Measurements from ENCODE around the gene GPR62. TPM values are rescaled to one million over a fixed set of nuclear protein-coding genes. Genes with fewer than 3 reads are reported as not detected.

The GPR62 gene
- total RNA-seq, 1 donor from 2014 or later = not detected

- DNase-seq = peak; percentile 82
- intact Hi-C loops (cut with micrococcal nuclease) = loop anchor here (1.0 kb wide), 1 partner anchor 8 kb away; the partner anchor contains the start of gene ABHD14A
- Mint-ChIP-seq H3K9me3 (no peaks in the 10 kb centered on the region), H3K4me3 (peak overlapping the region; percentile 87), H3K27me3 (peaks cover 3% of the 10 kb centered on the region), H3K36me3 (ENCODE audit: low read depth) (peaks cover 2% of the 10 kb centered on the region), H3K27ac (peak overlapping the region; percentile 75), H3K4me1 (peaks cover 11% of the 10 kb centered on the region)
Measured at GRCh38 chr3:51966922-51967383, 11.8 kb downstream of the GPR62 start.

GRCh38 chr3:51967384-51968169, 12.4 kb downstream of the GPR62 start, which contains the start of gene PCBP4:
Gene PCBP4 (minus strand): TSS chr3:51967454. CDS start chr3:51961240, 6,214 bp downstream.
- H3K4me1 Mint-ChIP-seq = peaks cover 11% of the 10 kb centered on the region
- H3K9me3 Mint-ChIP-seq = no peaks in the 10 kb centered on the region
- H3K36me3 Mint-ChIP-seq (ENCODE audit: low read depth) = peaks cover 2% of the 10 kb centered on the region
- H3K27me3 Mint-ChIP-seq = peaks cover 3% of the 10 kb centered on the region
- H3K27ac Mint-ChIP-seq = peak within 1 kb of the TSS; percentile 79
- H3K4me3 Mint-ChIP-seq = peak within 1 kb of the TSS; percentile 90
- intact Hi-C loops (cut with micrococcal nuclease) = loop anchor here (1.0 kb wide), 2 partner anchors 8 to 25 kb away; partner anchors contain the start of genes ABHD14A and PARP3
- peak; percentile 85 for DNase-seq

GRCh38 chr3:51968170-51968775, 13.1 kb downstream of the GPR62 start:
- Mint-ChIP-seq H3K4me3 (peak overlapping the region; percentile 90), H3K9me3 (no peaks in the 10 kb centered on the region), H3K4me1 (peaks cover 9% of the 10 kb centered on the region), H3K36me3 (ENCODE audit: low read depth) (peaks cover 2% of the 10 kb centered on the region), H3K27me3 (peaks cover 3% of the 10 kb centered on the region), H3K27ac (peak overlapping the region; percentile 79)
- intact Hi-C loops (cut with micrococcal nuclease) = loop anchor here (1.0 kb wide), 1 partner anchor 26 kb away; the partner anchor contains the start of gene PARP3
- no peak for DNase-seq

- Mint-ChIP-seq H3K9me3 (no peaks in the 10 kb centered on the region), H3K4me3 (no peak overlapping the region), H3K27me3 (peaks cover 3% of the 10 kb centered on the region), H3K36me3 (ENCODE audit: low read depth) (peaks cover 2% of the 10 kb centered on the region), H3K27ac (no peak overlapping the region), H3K4me1 (peaks cover 11% of the 10 kb centered on the region)
- no peak for DNase-seq
- intact Hi-C loops (cut with micrococcal nuclease) = loop anchor here (1.0 kb wide), 1 partner anchor 27 kb away; the partner anchor contains the start of gene PARP3
Measured at GRCh38 chr3:51968883-51969678, 13.9 kb downstream of the GPR62 start.

DNA sequence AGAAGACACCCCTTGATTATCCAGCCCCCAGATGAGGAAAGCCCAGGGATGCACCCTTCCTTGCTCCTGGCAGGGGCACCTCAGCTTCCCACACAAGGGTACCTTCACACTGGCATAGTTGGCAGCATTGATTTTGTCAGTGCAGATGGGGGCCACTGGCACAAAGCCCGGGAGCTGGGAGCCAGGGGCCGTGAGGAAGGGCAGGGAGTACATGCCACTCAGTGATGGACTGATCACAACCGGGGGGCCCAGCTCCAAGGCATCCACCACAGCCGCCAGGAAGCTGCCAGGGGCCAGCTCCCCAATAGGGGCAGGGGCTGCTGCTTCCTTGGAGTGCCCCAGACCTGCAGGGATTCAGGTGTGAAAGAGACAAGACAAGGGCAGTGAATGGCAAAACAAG, 14.7 kb downstream of the GPR62 start:
- intact Hi-C loops (cut with micrococcal nuclease) = no loop called here
- DNase-seq = no peak
- Mint-ChIP-seq H3K27me3 (peaks cover 3% of the 10 kb centered on the region), H3K27ac (no peak overlapping the region), H3K4me3 (no peak overlapping the region), H3K4me1 (peaks cover 14% of the 10 kb centered on the region), H3K36me3 (ENCODE audit: low read depth) (peaks cover 2% of the 10 kb centered on the region), H3K9me3 (no peaks in the 10 kb centered on the region)

- DNase-seq = no peak
- Mint-ChIP-seq H3K4me1 (peaks cover 15% of the 10 kb centered on the region), H3K27me3 (no peaks in the 10 kb centered on the region), H3K9me3 (no peaks in the 10 kb centered on the region), H3K4me3 (no peak overlapping the region), H3K27ac (no peak overlapping the region), H3K36me3 (ENCODE audit: low read depth) (peaks cover 2% of the 10 kb centered on the region)
- intact Hi-C loops (cut with micrococcal nuclease) = no loop called here
Measured at GRCh38 chr3:51970606-51971300, 15.6 kb downstream of the GPR62 start.

- H3K27me3 Mint-ChIP-seq = no peaks in the 10 kb centered on the region
- intact Hi-C loops (cut with micrococcal nuclease) = no loop called here
- no peak for DNase-seq
- peaks cover 13% of the 10 kb centered on the region for H3K4me1 Mint-ChIP-seq
- H3K4me3 Mint-ChIP-seq = no peak overlapping the region
- peaks cover 2% of the 10 kb centered on the region for H3K36me3 Mint-ChIP-seq (ENCODE audit: low read depth)
- H3K9me3 Mint-ChIP-seq = no peaks in the 10 kb centered on the region
- H3K27ac Mint-ChIP-seq = no peak overlapping the region
Measured at GRCh38 chr3:51971350-51971749, 16.2 kb downstream of the GPR62 start.

DNA sequence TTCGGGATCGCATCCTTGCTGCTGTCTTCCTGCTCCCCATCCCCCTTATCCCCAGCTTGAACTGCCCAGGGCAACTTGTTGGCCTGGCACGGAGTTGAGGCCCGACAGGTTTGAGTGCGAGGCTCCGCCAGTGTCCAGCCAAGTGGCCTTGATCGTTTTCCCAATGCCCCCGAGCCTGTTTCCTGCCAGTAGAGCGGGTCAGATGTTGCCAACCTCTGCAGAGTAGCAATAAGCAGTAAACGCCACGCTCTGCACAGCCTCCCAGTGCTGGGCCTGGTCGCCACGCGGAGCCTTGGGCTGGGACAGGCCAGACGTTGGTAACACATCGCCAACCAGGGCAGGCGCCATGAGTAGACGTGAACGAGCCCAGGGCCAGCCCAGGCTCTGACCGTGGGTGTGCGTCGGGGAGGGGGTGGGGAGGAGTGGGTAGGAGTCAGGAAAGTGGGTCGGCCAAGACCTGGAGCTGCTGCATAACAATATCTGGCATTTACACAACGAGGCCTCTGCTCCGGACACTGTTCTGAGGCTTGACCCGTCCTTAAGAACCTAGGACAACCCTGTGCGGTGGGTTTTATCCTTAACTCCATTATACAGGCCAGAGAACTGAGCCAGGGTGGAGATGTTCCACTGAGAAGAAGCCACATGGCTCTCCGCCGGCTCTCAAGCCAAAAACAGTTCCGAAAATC, 19.2 kb downstream of the GPR62 start:
- Mint-ChIP-seq H3K4me3 (peak overlapping the region; percentile 87), H3K4me1 (peaks cover 17% of the 10 kb centered on the region), H3K36me3 (ENCODE audit: low read depth) (peaks cover 2% of the 10 kb centered on the region), H3K27ac (peak overlapping the region; percentile 96), H3K27me3 (no peaks in the 10 kb centered on the region), H3K9me3 (no peaks in the 10 kb centered on the region)
- intact Hi-C loops (cut with micrococcal nuclease) = loop anchor here (1.0 to 2.0 kb wide), 3 partner anchors 20 to 83 kb away; partner anchors contain the start of genes PARP3 and RPL29
- no peak for DNase-seq

- Mint-ChIP-seq H3K27ac (peak within 1 kb of the TSS; percentile 96), H3K4me1 (peaks cover 17% of the 10 kb centered on the region), H3K9me3 (no peaks in the 10 kb centered on the region), H3K36me3 (ENCODE audit: low read depth) (peaks cover 2% of the 10 kb centered on the region), H3K4me3 (peak within 1 kb of the TSS; percentile 87), H3K27me3 (no peaks in the 10 kb centered on the region)
- intact Hi-C loops (cut with micrococcal nuclease) = loop anchor here (1.0 to 2.0 kb wide), 5 partner anchors 8 to 82 kb away; partner anchors contain the start of genes ACY1, PARP3, PCBP4 and RPL29
- DNase-seq = peak; percentile 94
Measured at GRCh38 chr3:51974963-51975851, 20.0 kb downstream of the GPR62 start, which contains the start of gene ABHD14A. Gene ABHD14A (plus strand): TSS chr3:51975064. CDS start chr3:51975136, 72 bp downstream.

GRCh38 chr3:51975852-51976549, 20.8 kb downstream of the GPR62 start:
- Mint-ChIP-seq H3K4me1 (peaks cover 19% of the 10 kb centered on the region), H3K36me3 (ENCODE audit: low read depth) (peaks cover 2% of the 10 kb centered on the region), H3K27ac (peak overlapping the region; percentile 88), H3K9me3 (no peaks in the 10 kb centered on the region), H3K27me3 (no peaks in the 10 kb centered on the region), H3K4me3 (peak overlapping the region; percentile 87)
- intact Hi-C loops (cut with micrococcal nuclease) = loop anchor here (1.0 to 2.0 kb wide), 3 partner anchors 7 to 19 kb away; partner anchors contain the start of genes ACY1, PCBP4 and RPL29
- peak; percentile 79 for DNase-seq

GRCh38 chr3:51977446-51978142, 22.4 kb downstream of the GPR62 start:
- Mint-ChIP-seq H3K4me1 (peaks cover 27% of the 10 kb centered on the region), H3K4me3 (peak overlapping the region; percentile 41), H3K27ac (peak overlapping the region; percentile 75), H3K9me3 (no peaks in the 10 kb centered on the region), H3K36me3 (ENCODE audit: low read depth) (peaks cover 2% of the 10 kb centered on the region), H3K27me3 (no peaks in the 10 kb centered on the region)
- intact Hi-C loops (cut with micrococcal nuclease) = no loop called here
- no peak for DNase-seq
